ENCODE measurements around the gene VPS18. TPM values are rescaled to one million over a fixed set of nuclear protein-coding genes. Genes with fewer than 3 reads are reported as not detected.

The VPS18 gene
- total RNA-seq, 2 donors from 2014 or later, result 18.3 to 19.2 TPM

DNA sequence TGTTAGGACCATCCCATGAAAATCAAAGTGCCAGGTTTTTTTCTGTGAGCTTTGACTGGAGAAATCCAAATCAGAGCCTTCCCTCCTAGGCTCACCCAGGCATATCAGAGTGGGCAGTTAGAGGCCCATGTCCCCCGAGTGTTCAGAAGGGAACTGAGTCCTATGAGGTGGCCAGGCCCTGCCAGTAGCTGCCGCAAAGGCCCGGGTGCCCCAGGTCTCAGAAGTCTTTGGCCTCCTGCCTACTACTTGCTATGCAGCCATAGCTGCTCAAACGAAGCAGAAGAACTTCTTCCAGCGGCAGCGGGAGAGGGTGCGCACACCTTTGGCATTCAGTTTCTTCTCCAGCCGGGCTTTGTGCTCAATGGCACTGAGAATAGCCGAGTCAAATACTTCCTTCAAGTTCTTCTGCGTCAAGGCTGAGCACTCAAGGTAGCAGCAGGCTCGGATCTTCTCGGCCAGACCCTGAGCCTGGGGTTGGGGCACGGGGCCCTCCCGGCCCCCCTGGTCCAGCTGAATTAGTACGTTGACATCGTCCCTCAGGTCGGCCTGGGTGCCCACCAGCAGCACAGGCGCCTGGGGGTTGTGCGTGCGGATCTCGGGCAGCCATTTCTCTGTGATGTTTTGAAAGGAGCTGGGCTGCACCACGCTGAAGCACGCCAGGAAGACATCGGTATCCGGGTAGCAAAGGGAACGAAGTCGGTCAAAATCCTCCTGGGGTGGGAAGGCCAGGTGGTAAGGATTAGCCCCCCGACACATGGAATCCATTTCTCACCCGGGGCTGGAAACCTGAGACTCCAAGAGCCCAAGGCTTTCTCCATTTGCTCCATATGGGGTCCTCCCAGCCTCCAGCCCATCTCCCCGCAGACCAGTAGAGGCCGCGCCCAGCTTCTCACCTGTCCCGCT is 21.2 kb upstream of the VPS18 start:
- Histone ChIP-seq H3K4me1 (peaks cover 4% of the 10 kb centered on the region), H3K9me3 (no peaks in the 10 kb centered on the region), H3K36me3 (no peaks in the 10 kb centered on the region), H3K27me3 (no peaks in the 10 kb centered on the region), H3K27ac (peak overlapping the region; percentile 74), H3K4me3 (peak overlapping the region; percentile 55), H3K9ac (ENCODE audit: low read depth in 2 of 2, low read length in 2 of 2) (peak overlapping the region; percentile 54 to 55)
- no peak for DNase-seq
- intact Hi-C loops (cut with DNase I), result no loop called here
- no peak for TF ChIP-seq CTCF (IDR thresholded peaks at IDR 0.05)

- H3K9ac ChIP-seq (ENCODE audit: low read depth in 2 of 2, low read length in 2 of 2), result peak within 1 kb of the TSS; percentile 54 to 55
- H3K9me3 ChIP-seq, result no peaks in the 10 kb centered on the region
- H3K27ac ChIP-seq, result peak within 1 kb of the TSS; percentile 74
- no peaks in the 10 kb centered on the region for H3K27me3 ChIP-seq
- intact Hi-C loops (cut with DNase I), result no loop called here
- peak; percentile 91 for DNase-seq
- peak within 1 kb of the TSS; percentile 55 for H3K4me3 ChIP-seq
- peaks cover 4% of the 10 kb centered on the region for H3K4me1 ChIP-seq
- TF ChIP-seq CTCF (IDR thresholded peaks at IDR 0.05), result peak; percentile 27
- no peaks in the 10 kb centered on the region for H3K36me3 ChIP-seq
Observed at GRCh38 chr15:40873694-40874561, 20.3 kb upstream of the VPS18 start, which contains the start of gene RHOV. TSS of gene RHOV (minus strand) at chr15:40874234. CDS start at chr15:40874139, 95 bp downstream.

GRCh38 chr15:40875991-40876730 is 18.1 kb upstream of the VPS18 start:
- no peak overlapping the region for H3K4me3 ChIP-seq
- no peaks in the 10 kb centered on the region for H3K9me3 ChIP-seq
- H3K27me3 ChIP-seq, result no peaks in the 10 kb centered on the region
- H3K36me3 ChIP-seq, result no peaks in the 10 kb centered on the region
- H3K9ac ChIP-seq (ENCODE audit: low read depth in 2 of 2, low read length in 2 of 2), result no peak overlapping the region
- no peak for TF ChIP-seq CTCF (IDR thresholded peaks at IDR 0.05)
- intact Hi-C loops (cut with DNase I), result no loop called here
- no peak overlapping the region for H3K27ac ChIP-seq
- DNase-seq, result peak; percentile 14
- H3K4me1 ChIP-seq, result peaks cover 4% of the 10 kb centered on the region

DNA sequence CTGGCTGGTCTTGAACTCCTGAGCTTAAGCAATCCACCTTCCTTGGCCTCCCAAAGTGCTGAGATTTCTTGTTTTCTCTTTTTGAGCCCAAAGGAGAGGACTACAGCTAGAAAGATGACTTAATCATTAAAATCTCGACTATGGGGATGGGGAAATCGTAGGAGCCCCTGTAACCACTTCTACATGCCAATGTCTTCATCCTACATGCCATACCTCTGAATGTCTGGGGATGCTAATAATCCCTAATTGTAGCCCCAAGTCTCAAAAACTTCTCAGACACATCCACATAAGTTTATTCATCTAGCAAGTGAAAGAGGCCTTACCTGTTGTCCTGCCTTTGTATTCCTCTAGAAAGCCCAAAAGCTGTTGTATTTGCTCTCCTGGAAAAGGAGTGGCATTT is 16.6 kb upstream of the VPS18 start:
- Histone ChIP-seq H3K27me3 (no peaks in the 10 kb centered on the region), H3K4me1 (peaks cover 4% of the 10 kb centered on the region), H3K4me3 (no peak overlapping the region), H3K36me3 (no peaks in the 10 kb centered on the region), H3K9ac (ENCODE audit: low read depth in 2 of 2, low read length in 2 of 2) (no peak overlapping the region), H3K9me3 (no peaks in the 10 kb centered on the region), H3K27ac (no peak overlapping the region)
- no peak for TF ChIP-seq CTCF (IDR thresholded peaks at IDR 0.05)
- intact Hi-C loops (cut with DNase I), result no loop called here
- no peak for DNase-seq

GRCh38 chr15:40878785-40879184 is 15.5 kb upstream of the VPS18 start:
- Histone ChIP-seq H3K9ac (ENCODE audit: low read depth in 2 of 2, low read length in 2 of 2) (no peak overlapping the region), H3K27ac (no peak overlapping the region), H3K4me1 (no peaks in the 10 kb centered on the region), H3K36me3 (no peaks in the 10 kb centered on the region), H3K4me3 (no peak overlapping the region), H3K27me3 (no peaks in the 10 kb centered on the region), H3K9me3 (no peaks in the 10 kb centered on the region)
- DNase-seq, result peak; percentile 54
- intact Hi-C loops (cut with DNase I), result no loop called here
- no peak for TF ChIP-seq CTCF (IDR thresholded peaks at IDR 0.05)

All from colonic mucosa (tissue), 4 donors.